NCI-H2196 (cell line): ENCODE results near the gene SPAG17.

Source experiments
- DNase-seq: peaks from one replicate; lab custom pipeline; 2025; ENCODE audit not compliant: unreplicated experiment; lab: John Stamatoyannopoulos, UW

The SPAG17 gene

GRCh38 chr1:118169016-118169415 is 16.0 kb downstream of the SPAG17 start:
- DNase-seq: no peak

GRCh38 chr1:118160806-118161205 is 24.2 kb downstream of the SPAG17 start:
- DNase-seq: no peak

GRCh38 chr1:118159569-118159968 is 25.5 kb downstream of the SPAG17 start:
- DNase-seq: no peak

- no peak for DNase-seq
These were observed 26.1 kb downstream of the SPAG17 start for GRCh38 chr1:118158924-118159323.

GRCh38 chr1:118157506-118157905 is 27.5 kb downstream of the SPAG17 start:
- no peak for DNase-seq

- no peak for DNase-seq
These were observed 29.9 kb downstream of the SPAG17 start for GRCh38 chr1:118155106-118155505.

DNA sequence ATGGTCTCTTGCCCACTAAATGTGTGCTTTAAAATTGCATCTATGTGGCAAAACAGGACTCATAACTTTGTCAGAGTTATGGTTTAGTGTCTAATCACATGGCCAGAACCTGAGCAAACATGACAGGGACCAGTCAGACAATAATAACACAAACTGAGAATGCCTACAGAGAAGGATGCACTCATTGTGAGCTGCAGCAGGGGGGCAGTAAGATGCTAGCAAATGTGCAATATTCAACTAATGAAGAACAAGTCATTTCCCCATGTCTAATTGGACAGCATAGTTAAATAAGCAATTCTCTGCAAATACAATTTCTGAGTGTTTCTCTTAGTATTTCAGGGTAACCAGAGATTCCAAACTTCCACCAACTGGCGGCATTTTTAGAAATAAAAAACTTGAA is 30.8 kb downstream of the SPAG17 start:
- DNase-seq: no peak

DNA sequence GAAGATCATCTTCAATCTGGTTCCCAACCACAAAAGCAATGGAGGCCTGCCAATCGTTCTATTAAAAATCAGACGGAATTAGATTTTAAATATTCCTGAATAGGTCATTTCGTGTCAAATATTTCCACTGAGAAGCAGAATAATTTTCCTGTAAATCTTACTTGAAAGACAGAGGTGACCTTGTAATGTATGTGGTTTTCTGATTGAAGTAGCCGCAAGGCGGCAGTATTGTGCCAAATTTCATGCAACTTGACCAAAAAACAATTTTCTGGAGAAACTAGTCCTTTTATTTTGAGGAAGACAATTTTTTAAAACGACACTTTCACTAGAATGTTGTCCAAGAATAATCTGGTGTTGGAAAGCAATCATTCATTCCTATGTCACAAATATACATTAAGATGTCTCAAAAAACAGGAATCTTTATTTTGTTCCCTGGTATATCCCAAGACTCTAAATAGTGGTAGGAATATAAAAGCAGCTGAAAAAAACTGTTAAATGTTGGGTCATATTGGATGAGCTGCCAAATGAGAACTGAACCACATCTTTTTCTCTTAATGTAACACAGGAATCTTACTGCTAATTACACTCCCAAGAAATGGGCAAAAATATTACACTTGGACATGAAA is 33.6 kb downstream of the SPAG17 start:
- DNase-seq: no peak

DNA sequence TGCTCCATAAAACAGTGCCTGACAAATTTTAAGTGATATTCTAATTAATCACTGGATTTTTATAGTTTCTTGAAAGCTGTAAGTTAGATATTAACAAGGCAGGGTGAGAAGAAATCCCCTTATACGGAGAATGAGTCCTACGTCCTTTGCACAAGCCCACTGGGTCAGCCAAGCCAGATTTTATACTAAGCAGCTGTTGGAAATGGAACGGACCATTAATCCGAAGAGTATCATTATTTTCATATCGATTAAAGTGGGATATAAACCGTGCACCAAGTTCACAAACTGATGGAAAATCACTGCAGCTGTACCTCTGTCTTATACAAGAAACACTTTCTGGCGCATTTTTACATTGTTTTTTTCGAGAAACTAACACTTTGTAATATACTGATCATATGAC is 35.2 kb downstream of the SPAG17 start:
- no peak for DNase-seq

DNA sequence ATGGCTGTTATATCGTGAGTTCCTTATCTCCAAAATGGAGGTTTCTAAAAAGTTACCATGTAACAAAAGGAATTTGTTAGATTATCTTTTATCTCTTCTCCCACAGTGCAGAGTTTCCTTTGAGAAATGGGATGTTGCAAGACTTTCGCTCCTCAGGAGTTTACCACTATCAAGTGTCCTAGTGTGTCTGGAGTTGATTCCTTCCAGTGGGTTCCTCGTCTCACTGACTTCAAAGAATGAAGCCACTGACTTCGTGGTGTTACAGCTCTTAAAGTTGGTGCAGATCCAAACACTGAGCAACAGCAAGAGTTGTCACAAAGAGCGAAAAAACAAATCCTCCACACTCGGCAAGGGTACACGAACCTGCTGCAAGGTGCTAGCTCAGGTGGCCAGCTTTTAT is 37.0 kb downstream of the SPAG17 start:
- no peak for DNase-seq

GRCh38 chr1:118147522-118147921 is 37.5 kb downstream of the SPAG17 start:
- DNase-seq: no peak

- no peak for DNase-seq
These were observed 39.3 kb downstream of the SPAG17 start for GRCh38 chr1:118145721-118146120.

DNA sequence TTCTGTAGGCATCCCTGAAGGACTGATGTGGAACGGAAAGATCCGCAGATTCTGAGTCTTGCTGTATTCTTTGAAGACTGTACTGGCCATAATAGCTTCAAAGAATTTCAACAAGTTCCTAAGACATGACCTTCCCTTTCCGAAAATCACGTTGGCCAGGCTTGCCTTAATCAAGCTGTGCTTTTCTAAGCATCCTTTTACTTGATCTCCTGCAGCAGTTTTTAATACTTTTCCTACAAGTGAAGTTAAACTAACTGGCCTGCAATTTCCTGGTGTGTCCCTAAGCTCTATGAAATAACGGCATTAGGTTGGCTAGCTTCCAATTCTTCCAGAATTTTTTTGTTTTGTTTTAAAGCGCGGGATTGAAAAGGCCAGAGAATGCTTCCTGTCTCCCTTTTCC is 40.3 kb downstream of the SPAG17 start:
- no peak for DNase-seq

GRCh38 chr1:118143831-118144230 is 41.2 kb downstream of the SPAG17 start:
- no peak for DNase-seq

DNA sequence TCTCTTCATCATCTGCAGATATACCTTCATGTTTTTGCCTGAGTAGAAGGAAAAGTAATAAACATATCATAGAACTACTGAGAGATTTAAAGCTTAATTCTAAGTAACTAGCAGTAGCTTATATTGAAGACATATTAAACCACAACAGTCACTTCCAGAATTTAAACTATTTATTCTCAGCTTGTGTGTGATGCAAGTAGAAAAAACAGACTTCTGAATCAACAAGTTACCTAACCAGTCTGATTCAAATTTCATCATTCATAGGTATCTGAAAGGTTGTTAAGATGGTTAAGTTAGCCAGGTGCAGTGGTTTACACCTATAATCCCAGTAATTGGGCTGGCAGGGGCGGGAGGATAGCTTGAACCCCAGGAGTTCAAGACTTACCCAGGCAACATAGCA is 41.9 kb downstream of the SPAG17 start:
- no peak for DNase-seq

DNA sequence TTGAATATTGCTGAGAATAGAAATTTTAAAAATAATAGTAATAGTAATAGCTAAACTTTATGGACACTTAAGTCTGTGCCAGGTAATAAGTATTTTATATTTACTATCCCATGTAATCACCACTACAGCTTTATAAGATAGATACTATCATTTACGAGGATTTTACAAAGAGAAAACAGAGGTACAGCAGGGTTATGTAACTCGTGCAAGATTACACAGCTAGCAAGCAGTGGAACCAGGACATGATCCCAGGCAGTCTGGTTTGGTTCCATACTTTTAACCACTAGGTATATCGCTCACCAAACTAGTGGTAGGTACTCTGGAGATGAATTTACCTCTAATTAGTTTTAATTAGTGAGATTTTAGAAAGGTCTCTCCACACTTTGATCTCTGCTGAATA is 42.5 kb downstream of the SPAG17 start:
- DNase-seq: no peak

DNA sequence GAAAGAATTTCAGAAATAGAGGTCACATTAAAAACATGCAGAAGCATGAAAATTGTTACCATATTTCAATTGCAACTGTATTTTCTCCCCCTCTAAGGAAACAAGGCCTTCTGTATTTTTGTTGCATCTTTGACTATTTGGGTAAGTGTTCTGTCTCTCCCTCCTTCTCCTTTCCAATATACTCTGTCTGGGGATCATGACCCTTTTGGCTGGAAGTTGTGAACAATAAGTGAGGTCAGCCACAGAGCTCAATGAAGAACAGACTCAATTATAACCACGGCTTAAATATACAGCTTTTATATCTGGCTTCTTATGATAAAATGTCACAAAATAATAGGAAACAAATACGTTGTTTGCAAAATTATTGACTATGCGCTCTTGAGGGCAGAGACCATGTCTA is 47.1 kb downstream of the SPAG17 start:
- DNase-seq: no peak

GRCh38 chr1:118136187-118136941 is 48.7 kb downstream of the SPAG17 start:
- DNase-seq: no peak

GRCh38 chr1:118132000-118132399 is 53.0 kb downstream of the SPAG17 start:
- no peak for DNase-seq

GRCh38 chr1:118128761-118129160 is 56.3 kb downstream of the SPAG17 start:
- no peak for DNase-seq

DNA sequence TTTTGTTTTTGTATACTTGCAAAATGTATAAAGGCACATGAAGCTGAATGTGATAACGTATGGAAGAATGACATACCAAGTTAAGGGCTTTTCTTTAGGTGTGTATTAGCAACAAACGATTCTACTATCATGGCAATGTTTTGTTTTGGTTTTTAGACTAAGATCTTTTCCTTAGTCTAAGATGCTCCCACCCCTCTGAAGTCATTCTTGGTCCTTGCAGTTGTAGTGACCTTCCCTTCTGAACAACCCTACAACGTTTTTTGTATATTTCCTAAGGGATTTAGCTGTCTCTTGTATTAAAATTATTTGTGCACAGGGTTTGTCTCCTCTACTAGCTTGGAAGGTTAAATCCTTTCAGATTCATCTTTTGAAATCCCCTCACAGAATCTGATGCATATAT is 61.0 kb downstream of the SPAG17 start:
- no peak for DNase-seq

DNA sequence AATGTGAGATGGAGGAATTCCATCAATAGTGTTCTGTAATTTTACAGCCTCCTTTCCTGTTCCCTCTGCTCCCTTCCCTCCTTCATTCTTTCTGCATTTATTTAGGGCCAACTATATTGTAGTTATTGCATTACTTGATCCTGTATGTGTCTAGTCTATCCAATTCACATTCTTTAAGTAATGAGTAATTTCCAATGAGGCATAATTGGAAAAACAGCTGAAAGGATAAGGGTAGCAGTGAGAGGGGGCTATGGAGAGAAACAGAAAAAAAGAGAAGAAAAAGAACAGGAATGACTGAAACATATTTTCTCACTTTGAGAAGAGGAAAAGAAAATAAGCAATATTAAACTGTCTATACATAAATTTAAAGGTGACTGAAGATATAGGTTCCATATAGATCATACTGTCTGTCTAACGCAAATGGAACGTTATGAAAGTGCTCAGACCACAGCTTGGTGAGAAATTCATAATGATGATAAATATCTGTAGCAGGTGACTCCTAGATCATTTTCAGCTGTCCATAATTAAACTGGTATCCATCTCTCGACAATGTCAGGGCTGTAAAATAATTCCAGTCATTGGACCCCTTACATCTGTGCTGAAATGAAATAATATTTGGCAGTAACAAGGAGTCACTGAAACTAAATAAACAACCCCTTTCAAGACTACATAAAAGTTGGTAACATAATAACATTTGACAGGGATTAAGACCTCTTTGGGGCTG is 61.8 kb downstream of the SPAG17 start:
- no peak for DNase-seq
